ENCODE measurements around the gene TBC1D2. TPM values are rescaled to one million over a fixed set of nuclear protein-coding genes. Genes with fewer than 3 reads are reported as not detected.

TBC1D2 gene
- total and polyA plus RNA-seq, 2 experiments from 2014 or later: 3.7 to 6.8 TPM

- TF ChIP-seq ETS1 (IDR thresholded peaks at IDR 0.05) (no peak), ZNF331 (CRISPR knock-in tag; IDR thresholded peaks at IDR 0.05; ENCODE audit: low read depth) (no peak), STAT1 (IDR thresholded peaks at IDR 0.05; ENCODE audit: unreplicated experiment) (no peak), POLR2AphosphoS5 (IDR thresholded peaks at IDR 0.05; ENCODE audit: low read depth) (no peak), CREB1 (CRISPR knock-in tag; IDR thresholded peaks at IDR 0.05; ENCODE audit: low read depth) (no peak), CTCF (conservative IDR thresholded peaks at IDR 0.05; ENCODE audit: low read depth in 2 of 2) (no peak), JUNB (IDR thresholded peaks at IDR 0.05; ENCODE audit: unreplicated experiment) (no peak), EZH2 (IDR thresholded peaks at IDR 0.05; ENCODE audit: low read depth, unreplicated experiment) (no peak)
These were observed 90.5 kb downstream of the TBC1D2 start (continued) for GRCh38 chr9:98164912-98165311.

GRCh38 chr9:98162613-98163012, 92.8 kb downstream of the TBC1D2 start:
- peaks cover 18% of the 10 kb centered on the region for H3K79me2 ChIP-seq (replicated peaks; ENCODE audit: insufficient read depth)
- ATAC-seq (no peak), DNase-seq (ENCODE audit: low spot score) (no peak)
- H3K27ac Mint-ChIP-seq: no peak overlapping the region
- H3K4me3 ChIP-seq: no peak overlapping the region
- H3K4me2 ChIP-seq: no peak overlapping the region
- H3K4me3 Mint-ChIP-seq: no peak overlapping the region
- no peaks in the 10 kb centered on the region; the same call in 2 of the 3 replicates for H3K36me3 Mint-ChIP-seq (ENCODE audit: low read depth)
- peaks cover 7% of the 10 kb centered on the region for H3K27me3 Mint-ChIP-seq (ENCODE audit: insufficient read depth, low read depth, poor library complexity)
- no peaks in the 10 kb centered on the region for H3F3A ChIP-seq (replicated peaks; ENCODE audit: low read depth)
- peaks cover 16% of the 10 kb centered on the region for H3K4me1 Mint-ChIP-seq
- no peaks in the 10 kb centered on the region for H3K9me2 ChIP-seq (ENCODE audit: insufficient read depth)
- no peaks in the 10 kb centered on the region for H3K36me3 ChIP-seq (ENCODE audit: insufficient read depth)
- H3K27ac ChIP-seq (ENCODE audit: low read depth): no peak overlapping the region
- H3K27me3 ChIP-seq (ENCODE audit: insufficient read depth): no peaks in the 10 kb centered on the region
- H4K20me1 ChIP-seq (replicated peaks; ENCODE audit: insufficient read depth): 0 out of 2 replicates have a peak, but pooled peaks cover 10% of the 10 kb centered on the region
- no peaks in the 10 kb centered on the region for H3K9me3 Mint-ChIP-seq
- no peak overlapping the region for H2AFZ ChIP-seq
- no peaks in the 10 kb centered on the region for H3K4me1 ChIP-seq (ENCODE audit: insufficient read depth)
- TF ChIP-seq CTCF (conservative IDR thresholded peaks at IDR 0.05; ENCODE audit: low read depth in 2 of 2) (no peak), ETS1 (IDR thresholded peaks at IDR 0.05) (no peak), REST (IDR thresholded peaks at IDR 0.05; ENCODE audit: unreplicated experiment) (no peak), ZNF114 (CRISPR knock-in tag; IDR thresholded peaks at IDR 0.05) (no peak), EZH2 (IDR thresholded peaks at IDR 0.05; ENCODE audit: low read depth, unreplicated experiment) (no peak), NANOG (IDR thresholded peaks at IDR 0.05; ENCODE audit: borderline replicate concordance) (no peak)
